Naive thymus-derived CD8-positive, alpha-beta T cell (primary cell): ENCODE measurements around the gene FLRT2. TPM values are rescaled to one million over a fixed set of nuclear protein-coding genes. Genes with fewer than 3 reads are reported as not detected.

ENCODE experiments used
- ATAC-seq, 2 donors: fragments of 150-1000 bp; cut with Tn5 transposase in 1 of 2; sonication (Bioruptor Pico), chemical (Tn5 transposase) in 1 of 2; 1 replicate in 1 of 2; 2 replicates in 1 of 2; pipeline ENCODE4 v1.10.0; 2021; ENCODE audit warnings: mild to moderate bottlenecking in 2 of 2, moderate library complexity in 2 of 2
- POLR2A ChIA-PET: fragments of 350-600 bp; sonication (Branson Sonifier 250); formaldehyde crosslinking; loops from one replicate; lab custom pipeline; 2021; ENCODE audit warnings: antibody characterized with exemption; lab: Charles Lee
- DNase-seq, 10 donors: peaks; one replicate each; pipeline versions ENCODE4 v3.0.0 to v3.0.0-alpha.2; 2020 to 2022
- H3K27ac Mint-ChIP-seq, 10 donors: one replicate each; pipeline ENCODE4 v1.8.0; 2020 to 2022; ENCODE audit warnings: mild to moderate bottlenecking in 10 of 10, mixed read lengths in 10 of 10, moderate library complexity in 4 of 10, inconsistent platforms in 1 of 10
- H3K27me3 Mint-ChIP-seq, 5 donors: one replicate each; pipeline ENCODE4 v1.8.0; 2021 to 2022; ENCODE audit warnings: mixed read lengths in 5 of 5
- H3K36me3 Mint-ChIP-seq, 3 donors: one replicate each; pipeline ENCODE4 v1.8.0; 2020 to 2022; ENCODE audit warnings: mixed read lengths in 3 of 3, mild to moderate bottlenecking in 2 of 3, inconsistent platforms in 1 of 3
- H3K4me1 Mint-ChIP-seq, 4 donors: one replicate each; pipeline ENCODE4 v1.8.0; 2021 to 2022; ENCODE audit warnings: mixed read lengths in 4 of 4
- H3K4me3 Mint-ChIP-seq, 10 donors: one replicate each; pipeline ENCODE4 v1.8.0; 2020 to 2022; ENCODE audit warnings: mild to moderate bottlenecking in 10 of 10, mixed read lengths in 10 of 10, moderate library complexity in 6 of 10, inconsistent platforms in 1 of 10
- H3K9me3 Mint-ChIP-seq, 9 donors: one replicate each; pipeline ENCODE4 v1.8.0; 2020 to 2022; ENCODE audit warnings: mixed read lengths in 9 of 9, mild to moderate bottlenecking in 3 of 9, inconsistent platforms in 1 of 9, moderate library complexity in 1 of 9
- polyA plus RNA-seq, 3 donors: library from polyadenylated mRNA; unstranded; fragments of 300-500 nt; fragmentation: Illumina TruSeq; gene quantifications; one replicate each; pipeline ENCODE4 v1.2.3, GENCODE V29; 2021
- total RNA-seq, 8 experiments: library from RNA in 2 of 8; stranded (reverse) in 2 of 8; gene quantifications; one replicate each; pipeline ENCODE4 v1.2.3 and lab custom pipeline; 2021 to 2026

The FLRT2 gene
- total and polyA plus RNA-seq, 5 experiments from 2014 or later = not detected

DNA sequence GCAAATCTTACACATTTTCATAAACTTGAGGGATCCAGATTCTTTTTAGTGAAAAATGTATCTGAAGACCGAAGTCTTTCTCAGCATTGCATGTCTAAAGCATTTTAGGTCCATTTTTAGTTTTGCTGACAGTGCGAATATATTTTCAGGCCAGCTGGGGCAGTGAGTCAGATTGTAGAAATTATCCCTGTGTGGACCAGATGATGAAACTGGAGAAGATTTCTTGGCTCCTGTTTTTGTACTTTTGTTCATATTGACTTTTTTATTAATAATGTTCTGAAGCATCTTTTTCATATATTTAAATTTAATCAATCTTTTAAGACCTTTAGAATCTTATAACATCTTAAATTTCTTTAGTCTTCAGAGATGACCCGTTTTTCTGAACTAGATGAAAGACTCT lies 173.1 kb downstream of the FLRT2 start:
- Mint-ChIP-seq H3K36me3 (peaks cover 0 to 4% (median 0%) of the 10 kb centered on the region in 3 donors), H3K27me3 (peaks cover 0 to 10% (median 0%) of the 10 kb centered on the region in 5 donors), H3K27ac (no peak overlapping the region), H3K4me1 (peaks cover 0 to 3% (median 0%) of the 10 kb centered on the region in 4 donors), H3K4me3 (no peak overlapping the region), H3K9me3 (peaks cover 0 to 12% (median 0%) of the 10 kb centered on the region in 9 donors)
- POLR2A ChIA-PET = no interaction called here
- DNase-seq (no peak), ATAC-seq (no peak)
